Stimulated activated naive B cell treated with anti-CD40 and anti-IgM and Interleukin-4, amounts not matched to agents 10 μg/mL and 1 μg/mL and 100 μg/mL, for 72 hours (primary cell): ENCODE data around the gene SH3RF2.
"Not testable (repeated sequence)": the region's sequence is repeated elsewhere in the genome, so short reads cannot be mapped to it uniquely, and the experiment has no call there.

Experiments
- ATAC-seq, 2 donors: fragments of 150-1000 bp; cut with Tn5 transposase; replicated peaks; 2 replicates each; pipeline ENCODE4 v1.10.0; 2021; ENCODE audit warnings: moderate library complexity in 1 of 2
- DNase-seq: peaks from one replicate; pipeline ENCODE4 v3.0.0; 2021
- H3K27ac Mint-ChIP-seq: one replicate; pipeline ENCODE4 v1.8.0; 2022; ENCODE audit warnings: mild to moderate bottlenecking, mixed read lengths
- H3K27me3 Mint-ChIP-seq, 2 donors: one replicate each; pipeline ENCODE4 v1.8.0; 2022; ENCODE audit warnings: mixed read lengths in 2 of 2
- H3K36me3 Mint-ChIP-seq, 2 donors: one replicate each; pipeline ENCODE4 v1.8.0; 2022; ENCODE audit warnings: mixed read lengths in 2 of 2, mild to moderate bottlenecking in 1 of 2
- H3K4me1 Mint-ChIP-seq, 2 donors: one replicate each; pipeline ENCODE4 v1.8.0; 2022; ENCODE audit warnings: mixed read lengths in 2 of 2, mild to moderate bottlenecking in 1 of 2
- H3K4me3 Mint-ChIP-seq, 2 donors: one replicate each; pipeline ENCODE4 v1.8.0; 2022; ENCODE audit warnings: mild to moderate bottlenecking in 2 of 2, mixed read lengths in 2 of 2, moderate library complexity in 1 of 2
- H3K9me3 Mint-ChIP-seq, 2 donors: one replicate each; pipeline ENCODE4 v1.8.0; 2022; ENCODE audit warnings: mixed read lengths in 2 of 2, mild to moderate bottlenecking in 1 of 2

The SH3RF2 gene

GRCh38 chr5:145936401-145937131, at the start of gene SH3RF2:
SH3RF2 (plus strand) TSS chr5:145936578; CDS start chr5:145937929, 1,351 bp downstream.
- Mint-ChIP-seq H3K27me3 (peaks cover 27 to 41% of the 10 kb centered on the region in 2 donors), H3K4me3 (no peak within 1 kb of the TSS), H3K4me1 (no peaks in the 10 kb centered on the region), H3K36me3 (no peaks in the 10 kb centered on the region), H3K9me3 (no peaks in the 10 kb centered on the region), H3K27ac (no peak within 1 kb of the TSS)
- DNase-seq, result no peak
- no peak for ATAC-seq

- no peak overlapping the region for H3K27ac Mint-ChIP-seq
These were observed 49.2 kb upstream of the SH3RF2 start for GRCh38 chr5:145887217-145887616.

GRCh38 chr5:145887976-145888574, 48.3 kb upstream of the SH3RF2 start:
- peaks cover 5 to 15% of the 10 kb centered on the region in 2 donors for H3K9me3 Mint-ChIP-seq
- H3K4me1 Mint-ChIP-seq, result no peaks in the 10 kb centered on the region
- H3K27me3 Mint-ChIP-seq, result peaks cover 10 to 25% of the 10 kb centered on the region in 2 donors
- ATAC-seq (peak in 1 of 2 donors; percentile 25), DNase-seq (no peak)
- H3K36me3 Mint-ChIP-seq, result no peaks in the 10 kb centered on the region
- no peak overlapping the region for H3K27ac Mint-ChIP-seq
- no peak overlapping the region for H3K4me3 Mint-ChIP-seq

More at GRCh38 chr5:145887217-145887616, 49.2 kb upstream of the SH3RF2 start:
- H3K36me3 Mint-ChIP-seq, result no peaks in the 10 kb centered on the region
- H3K4me3 Mint-ChIP-seq, result no peak overlapping the region
- no peak for ATAC-seq
- H3K9me3 Mint-ChIP-seq, result peaks cover 5 to 15% of the 10 kb centered on the region in 2 donors
- DNase-seq, result no peak
- no peaks in the 10 kb centered on the region for H3K4me1 Mint-ChIP-seq
- H3K27me3 Mint-ChIP-seq, result peaks cover 10 to 21% of the 10 kb centered on the region in 2 donors

- no peaks in the 10 kb centered on the region for H3K4me1 Mint-ChIP-seq
- no peak overlapping the region for H3K27ac Mint-ChIP-seq
- H3K9me3 Mint-ChIP-seq, result peaks cover 5 to 17% of the 10 kb centered on the region in 2 donors
- DNase-seq, result no peak
- ATAC-seq, result no peak
- peaks cover 10 to 25% of the 10 kb centered on the region in 2 donors for H3K27me3 Mint-ChIP-seq
- no peaks in the 10 kb centered on the region for H3K36me3 Mint-ChIP-seq
- no peak overlapping the region for H3K4me3 Mint-ChIP-seq
These were observed 46.8 kb upstream of the SH3RF2 start for GRCh38 chr5:145889611-145890010.

- H3K4me1 Mint-ChIP-seq, ATAC-seq, H3K36me3 Mint-ChIP-seq, H3K4me3 Mint-ChIP-seq, H3K27ac Mint-ChIP-seq, DNase-seq: not testable (repeated sequence)
- peaks cover 5 to 21% of the 10 kb centered on the region in 2 donors for H3K9me3 Mint-ChIP-seq
- peaks cover 10 to 25% of the 10 kb centered on the region in 2 donors for H3K27me3 Mint-ChIP-seq
These were observed 45.0 kb upstream of the SH3RF2 start for GRCh38 chr5:145891378-145891777.

GRCh38 chr5:145898171-145898570, 38.2 kb upstream of the SH3RF2 start:
- Mint-ChIP-seq H3K27me3 (no peaks in the 10 kb centered on the region), H3K36me3 (no peaks in the 10 kb centered on the region), H3K4me3 (no peak overlapping the region), H3K27ac (no peak overlapping the region), H3K4me1 (no peaks in the 10 kb centered on the region), H3K9me3 (peaks cover 18 to 25% of the 10 kb centered on the region in 2 donors)
- DNase-seq (no peak), ATAC-seq (no peak)

- DNase-seq (no peak), ATAC-seq (no peak)
- Mint-ChIP-seq H3K27me3 (no peaks in the 10 kb centered on the region), H3K4me3 (no peak overlapping the region), H3K4me1 (no peaks in the 10 kb centered on the region), H3K9me3 (peaks cover 18 to 19% of the 10 kb centered on the region in 2 donors), H3K36me3 (no peaks in the 10 kb centered on the region), H3K27ac (no peak overlapping the region)
These were observed 34.0 kb upstream of the SH3RF2 start for GRCh38 chr5:145902421-145902820.

- Mint-ChIP-seq H3K9me3 (peaks cover 14 to 19% of the 10 kb centered on the region in 2 donors), H3K27ac (no peak overlapping the region), H3K27me3 (no peaks in the 10 kb centered on the region), H3K36me3 (no peaks in the 10 kb centered on the region), H3K4me3 (no peak overlapping the region), H3K4me1 (no peaks in the 10 kb centered on the region)
- ATAC-seq (no peak), DNase-seq (no peak)
These were observed 33.3 kb upstream of the SH3RF2 start for GRCh38 chr5:145903113-145903512.

GRCh38 chr5:145903867-145904266, 32.5 kb upstream of the SH3RF2 start:
- no peaks in the 10 kb centered on the region for H3K27me3 Mint-ChIP-seq
- DNase-seq, result no peak
- H3K9me3 Mint-ChIP-seq, result peaks cover 10 to 15% of the 10 kb centered on the region in 2 donors
- no peak overlapping the region for H3K27ac Mint-ChIP-seq
- no peak overlapping the region for H3K4me3 Mint-ChIP-seq
- H3K36me3 Mint-ChIP-seq, result no peaks in the 10 kb centered on the region
- no peaks in the 10 kb centered on the region for H3K4me1 Mint-ChIP-seq
- ATAC-seq, result no peak

GRCh38 chr5:145904743-145905142, 31.6 kb upstream of the SH3RF2 start:
- Mint-ChIP-seq H3K27me3 (no peaks in the 10 kb centered on the region), H3K36me3 (no peaks in the 10 kb centered on the region), H3K27ac (no peak overlapping the region), H3K4me1 (no peaks in the 10 kb centered on the region), H3K9me3 (peaks cover 1 to 8% of the 10 kb centered on the region in 2 donors), H3K4me3 (no peak overlapping the region)
- ATAC-seq (no peak), DNase-seq (no peak)

- H3K4me3 Mint-ChIP-seq, result no peak overlapping the region
- no peaks in the 10 kb centered on the region for H3K4me1 Mint-ChIP-seq
- no peak overlapping the region for H3K27ac Mint-ChIP-seq
- H3K27me3 Mint-ChIP-seq, result peaks cover 0 to 4% of the 10 kb centered on the region in 2 donors
- peaks cover 0 to under 1% of the 10 kb centered on the region in 2 donors for H3K9me3 Mint-ChIP-seq
- no peak for ATAC-seq
- H3K36me3 Mint-ChIP-seq, result no peaks in the 10 kb centered on the region
- no peak for DNase-seq
These were observed 30.0 kb upstream of the SH3RF2 start for GRCh38 chr5:145906401-145906800.

- H3K27ac Mint-ChIP-seq, result no peak overlapping the region
- no peaks in the 10 kb centered on the region for H3K4me1 Mint-ChIP-seq
- no peak for DNase-seq
- no peak for ATAC-seq
- H3K27me3 Mint-ChIP-seq, result peaks cover 0 to 4% of the 10 kb centered on the region in 2 donors
- no peaks in the 10 kb centered on the region for H3K36me3 Mint-ChIP-seq
- H3K9me3 Mint-ChIP-seq, result no peaks in the 10 kb centered on the region
- no peak overlapping the region for H3K4me3 Mint-ChIP-seq
These were observed 28.0 kb upstream of the SH3RF2 start for GRCh38 chr5:145908206-145908960.

- no peak for DNase-seq
- no peak overlapping the region for H3K4me3 Mint-ChIP-seq
- H3K27me3 Mint-ChIP-seq, result peaks cover 0 to 9% of the 10 kb centered on the region in 2 donors
- no peak overlapping the region for H3K27ac Mint-ChIP-seq
- peaks cover 0 to 3% of the 10 kb centered on the region in 2 donors for H3K9me3 Mint-ChIP-seq
- H3K36me3 Mint-ChIP-seq, result no peaks in the 10 kb centered on the region
- ATAC-seq, result no peak
- no peaks in the 10 kb centered on the region for H3K4me1 Mint-ChIP-seq
These were observed 25.2 kb upstream of the SH3RF2 start for GRCh38 chr5:145911164-145911563.

GRCh38 chr5:145912019-145912418, 24.4 kb upstream of the SH3RF2 start:
- H3K27ac Mint-ChIP-seq, result no peak overlapping the region
- DNase-seq (no peak), ATAC-seq (no peak)
- H3K27me3 Mint-ChIP-seq, result peaks cover 0 to 9% of the 10 kb centered on the region in 2 donors
- H3K4me1 Mint-ChIP-seq, result no peaks in the 10 kb centered on the region
- no peak overlapping the region for H3K4me3 Mint-ChIP-seq
- no peaks in the 10 kb centered on the region for H3K36me3 Mint-ChIP-seq
- peaks cover 0 to 3% of the 10 kb centered on the region in 2 donors for H3K9me3 Mint-ChIP-seq
